H1 (cell line): ENCODE results near the gene ATP13A2. TPM values are rescaled to one million over a fixed set of nuclear protein-coding genes. Genes with fewer than 3 reads are reported as not detected.

Experiments
- CTCF ChIA-PET: fragments of 300-600 bp; sonication (Branson Sonifier 250); formaldehyde crosslinking; loops from one replicate; lab custom pipeline; 2021; ENCODE audit not compliant: partially characterized antibody; lab: Charles Lee
- POLR2A ChIA-PET: fragments of 300-600 bp; sonication (Branson Sonifier 250); formaldehyde crosslinking; loops from one replicate; lab custom pipeline; 2021; ENCODE audit warnings: inconsistent platforms; ENCODE audit not compliant: partially characterized antibody; lab: Charles Lee
- DNase-seq, 2 experiments: peaks; one replicate each; pipeline versions ENCODE4 v3.0.0 to v3.0.0-alpha.2; 2010 to 2022; ENCODE audit warnings: low spot score in 2 of 2, low read depth in 1 of 2, mixed read lengths in 1 of 2
- FAIRE-seq: peaks from 2 replicates; lab custom pipeline; 2011; peaks lifted over from hg19 to GRCh38; lab: Jason Lieb, UNC
- H2AFZ ChIP-seq: 2 replicates; pipeline ENCODE4 v1.8.1; 2012; ENCODE audit warnings: low read length, inconsistent platforms
- H2AK5ac ChIP-seq: 2 replicates; pipeline ENCODE4 v1.6.1; 2013; ENCODE audit warnings: low read depth, low read length
- H2BK120ac ChIP-seq: replicated peaks from 2 replicates; pipeline ENCODE3; 2013; ENCODE audit warnings: low read depth, low read length, inconsistent platforms
- H2BK12ac ChIP-seq: 2 replicates; pipeline ENCODE4 v1.6.1; 2013; ENCODE audit warnings: low read depth, low read length
- H2BK15ac ChIP-seq: 2 replicates; pipeline ENCODE4 v1.6.1; 2013; ENCODE audit warnings: low read length
- H2BK20ac ChIP-seq: 2 replicates; pipeline ENCODE4 v1.6.1; 2013; ENCODE audit warnings: low read length
- H2BK5ac ChIP-seq: 2 replicates; pipeline ENCODE4 v1.6.1; 2013; ENCODE audit warnings: low read depth, low read length
- H3K14ac ChIP-seq: 2 replicates; pipeline ENCODE4 v1.6.1; 2013; ENCODE audit warnings: inconsistent platforms; ENCODE audit not compliant: insufficient read length
- H3K18ac ChIP-seq: 2 replicates; pipeline ENCODE4 v1.6.1; 2013; ENCODE audit warnings: low read length; ENCODE audit errors: extremely low read depth
- H3K23ac ChIP-seq: 2 replicates; pipeline ENCODE4 v1.6.1; 2013; ENCODE audit warnings: inconsistent platforms; ENCODE audit not compliant: insufficient read length
- H3K23me2 ChIP-seq: 2 replicates; pipeline ENCODE4 v1.6.1; 2013; ENCODE audit warnings: low read depth, low read length
- H3K27ac ChIP-seq: 2 replicates; pipeline ENCODE4 v1.6.1; 2011; ENCODE audit warnings: low read depth, low read length, inconsistent platforms
- H3K27me3 ChIP-seq, 4 experiments: replicated peaks in 1 of 4; 1 replicate in 1 of 4; 2 replicates in 3 of 4; pipeline versions ENCODE4 v1.6.1 to v1.8.1; 2011 to 2013; ENCODE audit warnings: low read length in 3 of 4, mild to moderate bottlenecking in 3 of 4, inconsistent platforms in 2 of 4, mixed read lengths in 2 of 4, moderate library complexity in 1 of 4; ENCODE audit not compliant: control insufficient read depth in 3 of 4, insufficient read depth in 3 of 4; ENCODE audit errors: extremely low read depth in 1 of 4
- H3K36me3 ChIP-seq, 4 experiments: 2 replicates each; pipeline versions ENCODE4 v1.6.1 to v1.8.1; 2011 to 2013; ENCODE audit warnings: mild to moderate bottlenecking in 4 of 4, low read length in 3 of 4, moderate library complexity in 2 of 4, control low read depth in 1 of 4, inconsistent platforms in 1 of 4; ENCODE audit not compliant: insufficient read depth in 4 of 4, control insufficient read depth in 2 of 4
- H3K4ac ChIP-seq: replicated peaks from 2 replicates; pipeline ENCODE3; 2013; ENCODE audit warnings: low read length, low read depth, mixed read lengths, inconsistent platforms; ENCODE audit not compliant: insufficient read length
- H3K4me1 ChIP-seq, 4 experiments: replicated peaks in 1 of 4; 1 replicate in 1 of 4; 2 replicates in 3 of 4; pipeline versions ENCODE4 v1.6.1 to v1.8.1; 2011 to 2013; ENCODE audit warnings: low read length in 3 of 4, inconsistent platforms in 2 of 4, mixed read lengths in 1 of 4; ENCODE audit not compliant: insufficient read depth in 4 of 4, control insufficient read depth in 3 of 4
- H3K4me2 ChIP-seq, 2 experiments: 2 replicates each; pipeline versions ENCODE4 v1.6.1 to v1.8.1; 2011 to 2013; ENCODE audit warnings: low read depth in 2 of 2, low read length in 2 of 2, control low read depth in 1 of 2, inconsistent platforms in 1 of 2, mild to moderate bottlenecking in 1 of 2; ENCODE audit not compliant: insufficient read depth in 1 of 2
- H3K4me3 ChIP-seq, 4 experiments: fragments of 200-600, 300-600 bp in 1 of 4; sonication (generic), shearing (Covaris generic), sonication (Bioruptor Twin) in 1 of 4; 2 replicates each; pipeline versions ENCODE4 v1.5.1 to v1.8.1; 2011 to 2016; ENCODE audit warnings: low read length in 4 of 4, low read depth in 3 of 4, control low read depth in 2 of 4, inconsistent platforms in 2 of 4, mild to moderate bottlenecking in 2 of 4, mixed read lengths in 1 of 4, moderate library complexity in 1 of 4; ENCODE audit not compliant: insufficient read depth in 2 of 4; ENCODE audit errors: extremely low read depth in 1 of 4
- H3K56ac ChIP-seq: replicated peaks from 2 replicates; pipeline ENCODE3; 2013; ENCODE audit warnings: low read depth, mild to moderate bottlenecking, mixed read lengths, low read length, inconsistent platforms; ENCODE audit not compliant: insufficient read length
- H3K79me1 ChIP-seq: 2 replicates; pipeline ENCODE4 v1.6.1; 2013; ENCODE audit warnings: low read depth, low read length, control low read depth
- H3K79me2 ChIP-seq, 2 experiments: 2 replicates each; pipeline versions ENCODE4 v1.6.1 to v1.8.1; 2012 to 2013; ENCODE audit warnings: low read length in 2 of 2, mild to moderate bottlenecking in 2 of 2, inconsistent platforms in 1 of 2; ENCODE audit not compliant: insufficient read depth in 2 of 2, control insufficient read depth in 1 of 2
- H3K9ac ChIP-seq, 4 experiments: replicated peaks in 1 of 4; 1 replicate in 1 of 4; 2 replicates in 3 of 4; pipeline versions ENCODE4 v1.6.1 to v1.8.1; 2011 to 2013; ENCODE audit warnings: low read depth in 3 of 4, low read length in 3 of 4, control low read depth in 2 of 4, mild to moderate bottlenecking in 2 of 4, moderate library complexity in 2 of 4, inconsistent platforms in 1 of 4; ENCODE audit errors: extremely low read depth in 1 of 4
- H3K9me3 ChIP-seq, 2 experiments: 2 replicates each; pipeline versions ENCODE4 v1.6.1 to v1.8.1; 2012 to 2013; ENCODE audit warnings: mild to moderate bottlenecking in 2 of 2, moderate library complexity in 2 of 2, control low read depth in 1 of 2, inconsistent platforms in 1 of 2, low read depth in 1 of 2, low read length in 1 of 2, mixed read lengths in 1 of 2; ENCODE audit not compliant: insufficient read depth in 2 of 2
- H4K20me1 ChIP-seq, 2 experiments: replicated peaks in 1 of 2; 2 replicates each; pipeline versions ENCODE3 to v1.8.1; 2011 to 2013; ENCODE audit warnings: inconsistent platforms in 2 of 2, low read length in 2 of 2, mild to moderate bottlenecking in 1 of 2; ENCODE audit not compliant: insufficient read depth in 2 of 2, control insufficient read depth in 1 of 2
- H4K5ac ChIP-seq: 2 replicates; pipeline ENCODE4 v1.6.1; 2013; ENCODE audit warnings: low read length, low read depth, mixed read lengths, inconsistent platforms; ENCODE audit not compliant: insufficient read length
- H4K8ac ChIP-seq: 2 replicates; pipeline ENCODE4 v1.8.0; 2013; ENCODE audit warnings: mild to moderate bottlenecking, moderate library complexity, low read length, inconsistent platforms; ENCODE audit not compliant: insufficient read depth; ENCODE audit errors: extremely low read depth
- H4K91ac ChIP-seq: replicated peaks from 2 replicates; pipeline ENCODE3; 2013; ENCODE audit warnings: low read length, mixed read lengths, inconsistent platforms; ENCODE audit not compliant: insufficient read length
- CEBPB ChIP-seq: IDR thresholded peaks from 2 replicates; pipeline ENCODE4 v1.6.1; 2012; ENCODE audit warnings: low read depth, low read length
- KDM4A ChIP-seq: IDR thresholded peaks from one replicate; pipeline ENCODE4 v1.7.1; 2012; ENCODE audit warnings: low read depth, mild to moderate bottlenecking, moderate library complexity, low read length, inconsistent platforms; ENCODE audit not compliant: severe bottlenecking
- MAFK ChIP-seq: IDR thresholded peaks from 2 replicates; pipeline ENCODE4 v1.6.1; 2012; ENCODE audit warnings: low read depth, mild to moderate bottlenecking, improper control_type of control experiment, low read length
- MAX ChIP-seq: IDR thresholded peaks from 2 replicates; pipeline ENCODE4 v1.6.1; 2012; ENCODE audit warnings: inconsistent platforms
- NANOG ChIP-seq: IDR thresholded peaks from 2 replicates; pipeline ENCODE4 v1.6.1; 2011; ENCODE audit warnings: low read length, low read depth, mild to moderate bottlenecking, inconsistent platforms; ENCODE audit not compliant: insufficient read depth, poor library complexity, severe bottlenecking
- SAP30 ChIP-seq: fragments of 300-600 bp; sonication (generic); IDR thresholded peaks from 2 replicates; pipeline ENCODE4 v1.7.1; 2012; ENCODE audit warnings: low read length, moderate library complexity, mild to moderate bottlenecking, inconsistent platforms; ENCODE audit not compliant: insufficient read depth, insufficient replicate concordance
- SIN3A ChIP-seq, 2 experiments: IDR thresholded peaks in 1 of 2; conservative IDR thresholded peaks in 1 of 2; 2 replicates each; pipeline ENCODE4 v1.6.1; 2011 to 2012; ENCODE audit warnings: low read length in 2 of 2, improper control_type of control experiment in 1 of 2, low read depth in 1 of 2, mild to moderate bottlenecking in 1 of 2
- SIRT6 ChIP-seq: IDR thresholded peaks from one replicate; pipeline ENCODE4 v1.7.1; 2012; ENCODE audit warnings: low read length, inconsistent platforms
- SUZ12 ChIP-seq: fragments of 200-600 bp; sonication (generic); IDR thresholded peaks from 2 replicates; pipeline ENCODE4 v1.6.1; 2012; ENCODE audit warnings: mild to moderate bottlenecking, inconsistent platforms, low read length, moderate library complexity, mixed read lengths
- USF2 ChIP-seq: IDR thresholded peaks from 2 replicates; pipeline ENCODE4 v1.6.1; 2011; ENCODE audit warnings: low read length, improper control_type of control experiment
- YY1 ChIP-seq: IDR thresholded peaks from 2 replicates; pipeline ENCODE4 v1.6.1; 2011; ENCODE audit warnings: low read depth, mild to moderate bottlenecking, low read length
- ZNF274 ChIP-seq: IDR thresholded peaks from 2 replicates; pipeline ENCODE4 v1.7.0; 2012; ENCODE audit warnings: low read length, borderline replicate concordance; ENCODE audit errors: extremely low read depth
- WGBS, 2 experiments: shearing (Covaris generic) in 1 of 2; methylation state at CpG; one replicate each; pipeline versions ENCODE4 v1.1.6 to v1.1.7; 2013 to 2015; ENCODE audit warnings: low lambda C conversion rate in 2 of 2, mixed read lengths in 2 of 2, inconsistent platforms in 1 of 2, low coverage in 1 of 2, missing lambda C conversion rate in 1 of 2; ENCODE audit not compliant: insufficient replicate concordance in 2 of 2, insufficient coverage in 1 of 2, insufficient read length in 1 of 2; ENCODE audit errors: extremely low coverage in 1 of 2, missing lambda C conversion rate in 1 of 2; 5-methylcytosine and 5-hydroxymethylcytosine counted together
- polyA plus RNA-seq, 7 experiments: library from polyadenylated mRNA; depleted of rRNA in 3 of 7; stranded (reverse) in 5 of 7; unstranded in 2 of 7; fragments of >200 nt in 5 of 7; fragments of 200-250 nt in 2 of 7; gene quantifications; 1 replicate in 5 of 7; 2 replicates in 1 of 7; 4 replicates in 1 of 7; pipeline versions ENCODE4 v1.2.1 to v1.2.3, GENCODE V29; 2011 to 2013; ENCODE audit warnings: missing spikeins in 2 of 7, mixed read lengths in 2 of 7
- total RNA-seq: library from RNA; stranded (reverse); fragmentation: NEBNext Ultra II Directional; extraction: Animal tissue kit (Norgen Biotek cat#: 25700); gene quantifications from 2 replicates; pipeline ENCODE4 v1.2.1, GENCODE V29; 2021

Gene ATP13A2
- total and polyA plus RNA-seq, 2 of the 8 experiments (the other 6 are each of a cell fraction or from before 2014, with no cell fraction given) = 82.1 to 83.6 TPM

GRCh38 chr1:17055801-17056200 is 44.1 kb upstream of the ATP13A2 start:
- FAIRE-seq = no peak
- Histone ChIP-seq H3K56ac (no peak overlapping the region), H4K20me1 (no peaks in the 10 kb centered on the region), H2BK20ac (no peak overlapping the region), H3K4me2 (no peak overlapping the region), H3K4me1 (peaks cover 4 to 13% (median 7%) of the 10 kb centered on the region in 4 experiments; a peak in 5 of 7 replicates), H3K27me3 (no peaks in the 10 kb centered on the region), H3K27ac (no peak overlapping the region), H3K14ac (no peak overlapping the region), H2BK15ac (no peak overlapping the region), H2BK12ac (no peak overlapping the region), H3K4ac (no peak overlapping the region), H2BK5ac (no peak overlapping the region), H4K5ac (no peak overlapping the region), H2BK120ac (no peak overlapping the region), H3K79me2 (peaks cover 10 to 23% of the 10 kb centered on the region in 2 experiments), H3K36me3 (no peaks in the 10 kb centered on the region; a peak in 1 of 8 replicates), H3K9me3 (no peaks in the 10 kb centered on the region), H2AFZ (no peak overlapping the region), H3K23ac (no peak overlapping the region), H3K23me2 (peaks cover 5% of the 10 kb centered on the region), H2AK5ac (0 out of 2 replicates have a peak overlapping the region, but pooled peaks have one; percentile 48), H3K9ac (no peak overlapping the region), H3K4me3 (no peak overlapping the region), H4K91ac (peak overlapping the region; percentile 25), H4K8ac (no peak overlapping the region; the same call in 1 of the 2 replicates), H3K18ac (no peak overlapping the region), H3K79me1 (0 out of 2 replicates have a peak, but pooled peaks cover 2% of the 10 kb centered on the region)
- DNase-seq = no peak
- 93% methylated on average over 7 of the region's 7 CpGs; no CpG with 5 or more reads in 1 of the 2 experiments for WGBS, 2 experiments
- ChIA-PET POLR2A (interaction anchor here (0.6 to 1.1 kb wide), 3 partner anchors 75 to 442 kb away, joined by 3 to 5 read pairs (median 3); partner anchors contain the start of gene MFAP2), CTCF (interaction anchor here (0.9 kb wide), 1 partner anchor 190 kb away, joined by 3 read pairs; no protein-coding TSS in a partner anchor)
- TF ChIP-seq CEBPB (no peak), YY1 (no peak), NANOG (no peak), SUZ12 (no peak), SAP30 (no peak), ZNF274 (no peak), SIN3A (conservative IDR thresholded peaks at IDR 0.05 in 1 of 2, IDR thresholded peaks at IDR 0.05 in 1 of 2; ENCODE audit: low read depth in 1 of 2, low read length in 2 of 2) (no peak), KDM4A (no peak), USF2 (no peak), MAFK (no peak), MAX (no peak), SIRT6 (no peak)
